ENCODE measurements around the gene SCUBE3. TPM values are rescaled to one million over a fixed set of nuclear protein-coding genes. Genes with fewer than 3 reads are reported as not detected.

SCUBE3 gene
- total and polyA plus RNA-seq, 2 of the 4 experiments (the other 2 are of a cell fraction): 19.9 to 45.5 TPM

- H3K36me3 ChIP-seq (ENCODE audit: control insufficient read depth, insufficient read depth, low read length): peaks cover 26% of the 10 kb centered on the region; the same call in 1 of the 2 replicates
- no peak overlapping the region for H4K91ac ChIP-seq (ENCODE audit: insufficient read depth, low read depth, low read length)
- no peak overlapping the region for H3K27ac ChIP-seq (ENCODE audit: insufficient read depth, low read length)
- no peak for TF ChIP-seq RAD21 (IDR thresholded peaks at IDR 0.05; ENCODE audit: low read length)
- TF ChIP-seq, protein P1, sequence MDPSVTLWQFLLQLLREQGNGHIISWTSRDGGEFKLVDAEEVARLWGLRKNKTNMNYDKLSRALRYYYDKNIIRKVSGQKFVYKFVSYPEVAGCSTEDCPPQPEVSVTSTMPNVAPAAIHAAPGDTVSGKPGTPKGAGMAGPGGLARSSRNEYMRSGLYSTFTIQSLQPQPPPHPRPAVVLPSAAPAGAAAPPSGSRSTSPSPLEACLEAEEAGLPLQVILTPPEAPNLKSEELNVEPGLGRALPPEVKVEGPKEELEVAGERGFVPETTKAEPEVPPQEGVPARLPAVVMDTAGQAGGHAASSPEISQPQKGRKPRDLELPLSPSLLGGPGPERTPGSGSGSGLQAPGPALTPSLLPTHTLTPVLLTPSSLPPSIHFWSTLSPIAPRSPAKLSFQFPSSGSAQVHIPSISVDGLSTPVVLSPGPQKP (IDR thresholded peaks at IDR 0.05; ENCODE audit: borderline replicate concordance, low read depth, low read length): no peak
- TF ChIP-seq CHD1 (IDR thresholded peaks at IDR 0.05; ENCODE audit: low read depth, low read length): no peak
- TF ChIP-seq POLR2A (IDR thresholded peaks at IDR 0.05; ENCODE audit: low read depth, low read length): no peak
- no peak for TF ChIP-seq CEBPB (IDR thresholded peaks at IDR 0.05; ENCODE audit: low read depth, low read length)
- no peak for TF ChIP-seq RCOR1 (IDR thresholded peaks at IDR 0.05; ENCODE audit: insufficient replicate concordance, low read length)
- TF ChIP-seq, protein P2, sequence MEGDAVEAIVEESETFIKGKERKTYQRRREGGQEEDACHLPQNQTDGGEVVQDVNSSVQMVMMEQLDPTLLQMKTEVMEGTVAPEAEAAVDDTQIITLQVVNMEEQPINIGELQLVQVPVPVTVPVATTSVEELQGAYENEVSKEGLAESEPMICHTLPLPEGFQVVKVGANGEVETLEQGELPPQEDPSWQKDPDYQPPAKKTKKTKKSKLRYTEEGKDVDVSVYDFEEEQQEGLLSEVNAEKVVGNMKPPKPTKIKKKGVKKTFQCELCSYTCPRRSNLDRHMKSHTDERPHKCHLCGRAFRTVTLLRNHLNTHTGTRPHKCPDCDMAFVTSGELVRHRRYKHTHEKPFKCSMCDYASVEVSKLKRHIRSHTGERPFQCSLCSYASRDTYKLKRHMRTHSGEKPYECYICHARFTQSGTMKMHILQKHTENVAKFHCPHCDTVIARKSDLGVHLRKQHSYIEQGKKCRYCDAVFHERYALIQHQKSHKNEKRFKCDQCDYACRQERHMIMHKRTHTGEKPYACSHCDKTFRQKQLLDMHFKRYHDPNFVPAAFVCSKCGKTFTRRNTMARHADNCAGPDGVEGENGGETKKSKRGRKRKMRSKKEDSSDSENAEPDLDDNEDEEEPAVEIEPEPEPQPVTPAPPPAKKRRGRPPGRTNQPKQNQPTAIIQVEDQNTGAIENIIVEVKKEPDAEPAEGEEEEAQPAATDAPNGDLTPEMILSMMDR (conservative IDR thresholded peaks at IDR 0.05; ENCODE audit: low read depth, low read length): no peak
- no peak for TF ChIP-seq MXI1 (IDR thresholded peaks at IDR 0.05; ENCODE audit: borderline replicate concordance, low read depth, low read length)
- TF ChIP-seq FOS (IDR thresholded peaks at IDR 0.05; ENCODE audit: low read depth, low read length): no peak
- no peak for TF ChIP-seq RFX5 (IDR thresholded peaks at IDR 0.05; ENCODE audit: low read depth, low read length)
- no peak for TF ChIP-seq SMC3 (IDR thresholded peaks at IDR 0.05; ENCODE audit: low read depth, low read length)
- TF ChIP-seq, protein P3, sequence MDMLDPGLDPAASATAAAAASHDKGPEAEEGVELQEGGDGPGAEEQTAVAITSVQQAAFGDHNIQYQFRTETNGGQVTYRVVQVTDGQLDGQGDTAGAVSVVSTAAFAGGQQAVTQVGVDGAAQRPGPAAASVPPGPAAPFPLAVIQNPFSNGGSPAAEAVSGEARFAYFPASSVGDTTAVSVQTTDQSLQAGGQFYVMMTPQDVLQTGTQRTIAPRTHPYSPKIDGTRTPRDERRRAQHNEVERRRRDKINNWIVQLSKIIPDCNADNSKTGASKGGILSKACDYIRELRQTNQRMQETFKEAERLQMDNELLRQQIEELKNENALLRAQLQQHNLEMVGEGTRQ (IDR thresholded peaks at IDR 0.05; ENCODE audit: low read depth, low read length): no peak
- no peak for TF ChIP-seq BHLHE40 (IDR thresholded peaks at IDR 0.05; ENCODE audit: low read depth, low read length)
- TF ChIP-seq NFE2L2 (IDR thresholded peaks at IDR 0.05; ENCODE audit: low read depth, low read length): no peak
- TF ChIP-seq MAFK (IDR thresholded peaks at IDR 0.05; ENCODE audit: low read depth, low read length): no peak
- TF ChIP-seq MAZ (IDR thresholded peaks at IDR 0.05; ENCODE audit: borderline replicate concordance, low read depth, low read length): no peak
- no peak overlapping the region for H4K8ac ChIP-seq (ENCODE audit: low read depth in 2 of 2, low read length in 2 of 2)
- no peak overlapping the region for H2AK9ac ChIP-seq (replicated peaks; ENCODE audit: low read depth, low read length, poor library complexity)
- POLR2A ChIA-PET (ENCODE audit: unreplicated experiment): no interaction called here
- no peak overlapping the region for H2AK5ac ChIP-seq (ENCODE audit: low read depth, low read length)
- peaks cover 11% of the 10 kb centered on the region; the same call in 1 of the 2 replicates for H4K20me1 ChIP-seq (ENCODE audit: insufficient read depth, low read length)
- H3K14ac ChIP-seq (replicated peaks; ENCODE audit: low read depth, low read length): no peak overlapping the region
- no peak overlapping the region for H2BK20ac ChIP-seq (ENCODE audit: low read depth, low read length)
- no peak overlapping the region for H3K56ac ChIP-seq (ENCODE audit: extremely low read depth, insufficient read depth, low read length)
- no peak overlapping the region for H2BK15ac ChIP-seq (ENCODE audit: low read depth, low read length)
- in situ Hi-C loops (cut with MboI; ENCODE audit: low sequenced_read_pairs) (no loop called here), dilution Hi-C loops (cut with HindIII; ENCODE audit: low sequenced_read_pairs, unreplicated experiment) (no loop called here), intact Hi-C loops (cut with micrococcal nuclease) (no loop called here)
- no peak overlapping the region for H3K4me3 ChIP-seq (ENCODE audit: insufficient read depth, low read depth, low read length)
- CTCF ChIA-PET: no interaction called here
- BruUV-seq (replicated peaks): no TSS peak
- no peak overlapping the region for H2AFZ ChIP-seq (replicated peaks; ENCODE audit: low read length, poor library complexity)
- H3K23ac ChIP-seq (ENCODE audit: low read depth, low read length): no peak overlapping the region
- H3K4me1 ChIP-seq (ENCODE audit: control insufficient read depth, insufficient read depth, low read length): peaks cover 6% of the 10 kb centered on the region
- H3K18ac ChIP-seq (ENCODE audit: low read depth, low read length): no peak overlapping the region
- peaks cover 4% of the 10 kb centered on the region for H3K9me1 ChIP-seq (ENCODE audit: insufficient read depth, low read length)
- H3K27me3 ChIP-seq (ENCODE audit: control insufficient read depth, insufficient read depth, low read length): no peaks in the 10 kb centered on the region
- H2BK5ac ChIP-seq (ENCODE audit: low read depth, low read length, poor library complexity, severe bottlenecking): no peak overlapping the region
- H3K4me2 ChIP-seq (ENCODE audit: low read depth, low read length): no peak overlapping the region
- no CpG with 5 or more reads among the region's 5 CpGs for WGBS, 2 experiments (ENCODE audit: extremely low coverage in 2 of 2, insufficient read length in 1 of 2)
- ATAC-seq (ENCODE audit: low read depth) (no peak), DNase-seq (no peak)
- H2BK120ac ChIP-seq (ENCODE audit: low read depth, low read length): no peak overlapping the region
- no peak overlapping the region for H3K9ac ChIP-seq (ENCODE audit: low read depth, low read length)
- H3K4ac ChIP-seq (ENCODE audit: low read depth, low read length): no peak overlapping the region
- H3K9me3 ChIP-seq (ENCODE audit: control insufficient read depth, insufficient read depth, low read length): peaks cover 6% of the 10 kb centered on the region
- H4K5ac ChIP-seq (ENCODE audit: low read depth, low read length): no peak overlapping the region
- peaks cover 10 to 16% of the 10 kb centered on the region in 2 experiments for H3K79me1 ChIP-seq (ENCODE audit: low read depth in 1 of 2, low read length in 2 of 2)
These were observed 22.5 kb downstream of the SCUBE3 start for GRCh38 chr6:35236223-35236622.

Measured in IMR-90 (cell line).